Measurements from ENCODE around the gene PDE10A. TPM values are rescaled to one million over a fixed set of nuclear protein-coding genes. Genes with fewer than 3 reads are reported as not detected.

The PDE10A gene
- total and polyA plus RNA-seq, 2 of the 4 experiments (the other 2 are of a cell fraction): 3.4 to 12.4 TPM

GRCh38 chr6:165488624-165489295 lies 174.3 kb downstream of the PDE10A start:
- Histone ChIP-seq H3K79me1 (ENCODE audit: low read depth in 1 of 2, low read length in 2 of 2) (peaks cover 8 to 10% of the 10 kb centered on the region in 2 experiments; a peak in 2 of 4 replicates), H3K4me3 (ENCODE audit: insufficient read depth, low read depth, low read length) (no peak overlapping the region), H2BK20ac (ENCODE audit: low read depth, low read length) (peak overlapping the region; percentile 1; the same call in 1 of the 2 replicates), H4K5ac (ENCODE audit: low read depth, low read length) (no peak overlapping the region), H4K91ac (ENCODE audit: insufficient read depth, low read depth, low read length) (0 out of 2 replicates have a peak overlapping the region, but pooled peaks have one; percentile 34), H2AK9ac (replicated peaks; ENCODE audit: low read depth, low read length, poor library complexity) (no peak overlapping the region), H3K4ac (ENCODE audit: low read depth, low read length) (no peak overlapping the region), H3K56ac (ENCODE audit: extremely low read depth, insufficient read depth, low read length) (no peak overlapping the region), H3K18ac (ENCODE audit: low read depth, low read length) (no peak overlapping the region; the same call in 1 of the 2 replicates), H2AFZ (replicated peaks; ENCODE audit: low read length, poor library complexity) (no peak overlapping the region), H2BK120ac (ENCODE audit: low read depth, low read length) (peak overlapping the region; percentile 6; the same call in 1 of the 2 replicates), H4K20me1 (ENCODE audit: insufficient read depth, low read length) (no peaks in the 10 kb centered on the region), H3K36me3 (ENCODE audit: control insufficient read depth, insufficient read depth, low read length) (no peaks in the 10 kb centered on the region), H3K14ac (replicated peaks; ENCODE audit: low read depth, low read length) (no peak overlapping the region), H3K27me3 (ENCODE audit: control insufficient read depth, insufficient read depth, low read length) (no peaks in the 10 kb centered on the region), H2AK5ac (ENCODE audit: low read depth, low read length) (no peak overlapping the region), H4K8ac (ENCODE audit: low read depth in 2 of 2, low read length in 2 of 2) (no peak overlapping the region), H3K4me2 (ENCODE audit: low read depth, low read length) (no peak overlapping the region), H2BK15ac (ENCODE audit: low read depth, low read length) (no peak overlapping the region), H3K9me3 (ENCODE audit: control insufficient read depth, insufficient read depth, low read length) (no peaks in the 10 kb centered on the region), H3K4me1 (ENCODE audit: control insufficient read depth, insufficient read depth, low read length) (peaks cover 12% of the 10 kb centered on the region), H3K23ac (ENCODE audit: low read depth, low read length) (no peak overlapping the region), H3K27ac (ENCODE audit: insufficient read depth, low read length) (no peak overlapping the region), H2BK5ac (ENCODE audit: low read depth, low read length, poor library complexity, severe bottlenecking) (no peak overlapping the region), H3K9ac (ENCODE audit: low read depth, low read length) (no peak overlapping the region), H3K9me1 (ENCODE audit: insufficient read depth, low read length) (no peaks in the 10 kb centered on the region; the same call in 1 of the 2 replicates)
- in situ Hi-C loops (cut with MboI; ENCODE audit: low sequenced_read_pairs): no loop called here
- intact Hi-C loops (cut with micrococcal nuclease): no loop called here
- 89% methylated on average over 3 of the region's 9 CpGs; no CpG with 5 or more reads in 1 of the 2 experiments for WGBS, 2 experiments (ENCODE audit: extremely low coverage in 2 of 2, insufficient read length in 1 of 2)
- TF ChIP-seq CEBPB (IDR thresholded peaks at IDR 0.05; ENCODE audit: low read depth, low read length): no peak
- no peak for TF ChIP-seq USF2 (IDR thresholded peaks at IDR 0.05; ENCODE audit: low read depth, low read length)
- TF ChIP-seq BHLHE40 (IDR thresholded peaks at IDR 0.05; ENCODE audit: low read depth, low read length): no peak
- no peak for TF ChIP-seq FOS (IDR thresholded peaks at IDR 0.05; ENCODE audit: low read depth, low read length)
- TF ChIP-seq POLR2A (IDR thresholded peaks at IDR 0.05; ENCODE audit: low read depth, low read length): no peak
- TF ChIP-seq RFX5 (IDR thresholded peaks at IDR 0.05; ENCODE audit: low read depth, low read length): no peak
- TF ChIP-seq NFE2L2 (IDR thresholded peaks at IDR 0.05; ENCODE audit: low read depth, low read length): no peak
- no peak for TF ChIP-seq MXI1 (IDR thresholded peaks at IDR 0.05; ENCODE audit: borderline replicate concordance, low read depth, low read length)
- TF ChIP-seq CTCF (conservative IDR thresholded peaks at IDR 0.05; ENCODE audit: low read depth, low read length): no peak
- TF ChIP-seq MAZ (IDR thresholded peaks at IDR 0.05; ENCODE audit: borderline replicate concordance, low read depth, low read length): no peak
- no peak for TF ChIP-seq SMC3 (IDR thresholded peaks at IDR 0.05; ENCODE audit: low read depth, low read length)
- no peak for TF ChIP-seq ELK1 (IDR thresholded peaks at IDR 0.05; ENCODE audit: borderline replicate concordance, low read depth, low read length)
- BruUV-seq (replicated peaks): no TSS peak
- no peak; the same call in 1 of the 2 replicates for ATAC-seq (ENCODE audit: low read depth)
- dilution Hi-C loops (cut with HindIII; ENCODE audit: low sequenced_read_pairs, unreplicated experiment): no loop called here
- POLR2A ChIA-PET (ENCODE audit: unreplicated experiment): no interaction called here
- no peak for DNase-seq
- CTCF ChIA-PET: interaction anchor here (0.7 kb wide), 1 partner anchor 590 kb away, joined by 3 read pairs; no protein-coding TSS in a partner anchor
